GM19035 (cell line): ENCODE measurements around the gene OR12D1.

ENCODE experiments used
- ATAC-seq: cut with Tn5 transposase; IDR thresholded peaks from one replicate; pipeline ENCODE4 v1.9.1; 2021; ENCODE audit not compliant: unreplicated experiment

OR12D1 gene

GRCh38 chr6:29465279-29465678 lies 50.6 kb downstream of the OR12D1 start:
- ATAC-seq, result no peak

- no peak for ATAC-seq
Observed at GRCh38 chr6:29465801-29466200, 51.1 kb downstream of the OR12D1 start.

- no peak for ATAC-seq
Observed at GRCh38 chr6:29466241-29466640, 51.5 kb downstream of the OR12D1 start.
